Gastroesophageal sphincter (tissue), 4 donors: Measurements from ENCODE around the gene SLC49A3. TPM values are rescaled to one million over a fixed set of nuclear protein-coding genes. Genes with fewer than 3 reads are reported as not detected.

Experiments
- ATAC-seq: fragments of 150-250 bp; one replicate; pipeline ENCODE4 v1.9.1; 2016; ENCODE audit warnings: mild to moderate bottlenecking, moderate library complexity
- H3K27ac ChIP-seq, 4 donors: fragments of 200-600 bp; sonication (generic) in 3 of 4; 1 replicate in 3 of 4; 2 replicates in 1 of 4; pipeline ENCODE4 v1.5.1; 2016 to 2019
- H3K27me3 ChIP-seq: fragments of 200-600 bp; sonication (generic); one replicate; pipeline ENCODE4 v1.5.1; 2019
- H3K36me3 ChIP-seq, 2 donors: fragments of 200-600 bp; sonication (generic); one replicate each; pipeline ENCODE4 v1.5.1; 2019; ENCODE audit warnings: control low read depth in 1 of 2
- H3K4me1 ChIP-seq, 3 donors: fragments of 200-600 bp; sonication (generic); 1 replicate in 2 of 3; 2 replicates in 1 of 3; pipeline ENCODE4 v1.5.1; 2016 to 2019; ENCODE audit warnings: control low read depth in 2 of 3
- H3K4me3 ChIP-seq, 2 donors: fragments of 200-600 bp; sonication (generic); one replicate each; pipeline ENCODE4 v1.5.1; 2019; ENCODE audit warnings: mild to moderate bottlenecking in 1 of 2, moderate library complexity in 1 of 2
- H3K9me3 ChIP-seq, 3 donors: fragments of 200-600 bp; sonication (generic); one replicate each; pipeline ENCODE4 v1.5.1; 2017 to 2019; ENCODE audit warnings: control low read depth in 2 of 3
- CTCF ChIP-seq, 4 experiments: fragments of 200-600 bp in 2 of 4; fragments of 450-650 bp in 2 of 4; sonication (generic) in 1 of 4; IDR thresholded peaks; one replicate each; pipeline ENCODE4 v1.5.1; 2017 to 2019; ENCODE audit warnings: antibody characterized with exemption in 4 of 4, mild to moderate bottlenecking in 2 of 4, moderate library complexity in 2 of 4
- EP300 ChIP-seq: sonication (generic); formaldehyde crosslinking; IDR thresholded peaks from one replicate; pipeline ENCODE4 v1.6.1; 2017; ENCODE audit warnings: antibody characterized with exemption, mild to moderate bottlenecking
- POLR2A ChIP-seq, 2 donors: fragments of 450-650 bp; IDR thresholded peaks; one replicate each; pipeline ENCODE4 v1.6.1; 2017; ENCODE audit warnings: antibody characterized with exemption in 2 of 2, mild to moderate bottlenecking in 2 of 2, moderate library complexity in 1 of 2
- POLR2AphosphoS5 ChIP-seq: sonication (generic); formaldehyde crosslinking; IDR thresholded peaks from one replicate; pipeline ENCODE4 v1.6.1; 2017; ENCODE audit warnings: antibody characterized with exemption
- WGBS, 2 donors: methylation state at CpG; one replicate each; pipeline ENCODE4 v1.1.5; 2018; ENCODE audit warnings: low coverage in 1 of 2; 5-methylcytosine and 5-hydroxymethylcytosine counted together
- total RNA-seq, 4 donors: library from RNA; depleted of rRNA; stranded (reverse); fragments of >200 nt; gene quantifications; one replicate each; pipeline ENCODE4 v1.1.0, GENCODE V29; 2016

Gene SLC49A3
- total RNA-seq, 4 donors from 2014 or later = 5.2 to 8.7 (median 7.8) TPM

- no peaks in the 10 kb centered on the region for H3K9me3 ChIP-seq
- ATAC-seq = no peak
- no peak overlapping the region for H3K4me3 ChIP-seq
- no peak overlapping the region for H3K27ac ChIP-seq
- TF ChIP-seq POLR2A (IDR thresholded peaks at IDR 0.05) (no peak), CTCF (IDR thresholded peaks at IDR 0.05) (no peak), EP300 (no peak), POLR2AphosphoS5 (no peak)
- WGBS, 2 donors = 63% methylated on average over 2 of the region's 34 CpGs; no CpG with 5 or more reads in 1 of the 2 donors
- no peaks in the 10 kb centered on the region for H3K27me3 ChIP-seq
- peaks cover 0 to 18% of the 10 kb centered on the region in 2 donors for H3K36me3 ChIP-seq
- peaks cover 0 to 37% (median 0%) of the 10 kb centered on the region in 3 donors for H3K4me1 ChIP-seq
Measured at GRCh38 chr4:717601-718320, 28.8 kb upstream of the SLC49A3 start.

GRCh38 chr4:714087-714486 is 25.1 kb upstream of the SLC49A3 start:
- ATAC-seq = no peak
- no peak overlapping the region for H3K27ac ChIP-seq
- no peak overlapping the region for H3K4me3 ChIP-seq
- peaks cover 0 to 29% (median 0%) of the 10 kb centered on the region in 3 donors for H3K4me1 ChIP-seq
- H3K9me3 ChIP-seq = no peaks in the 10 kb centered on the region
- peaks cover 0 to 12% of the 10 kb centered on the region in 2 donors for H3K36me3 ChIP-seq
- no peaks in the 10 kb centered on the region for H3K27me3 ChIP-seq
- no peak for TF ChIP-seq POLR2A (IDR thresholded peaks at IDR 0.05)
- TF ChIP-seq EP300 = no peak
- TF ChIP-seq CTCF (IDR thresholded peaks at IDR 0.05) = no peak
- no peak for TF ChIP-seq POLR2AphosphoS5
- 90 to 98% methylated on average over 6 to 7 of the region's 18 CpGs for WGBS, 2 donors

GRCh38 chr4:712916-713632 is 24.1 kb upstream of the SLC49A3 start:
- Histone ChIP-seq H3K36me3 (peaks cover 0 to 12% of the 10 kb centered on the region in 2 donors), H3K4me3 (no peak overlapping the region), H3K4me1 (peaks cover 2 to 29% (median 5%) of the 10 kb centered on the region in 3 donors), H3K9me3 (no peaks in the 10 kb centered on the region), H3K27me3 (no peaks in the 10 kb centered on the region), H3K27ac (no peak overlapping the region)
- TF ChIP-seq CTCF (IDR thresholded peaks at IDR 0.05) (no peak), POLR2A (IDR thresholded peaks at IDR 0.05) (no peak), EP300 (no peak), POLR2AphosphoS5 (no peak)
- 88 to 94% methylated on average over 1 to 2 of the region's 9 CpGs for WGBS, 2 donors
- no peak for ATAC-seq

- H3K27me3 ChIP-seq = no peaks in the 10 kb centered on the region
- ATAC-seq = no peak
- no peaks in the 10 kb centered on the region for H3K9me3 ChIP-seq
- H3K36me3 ChIP-seq = peaks cover 0 to 12% of the 10 kb centered on the region in 2 donors
- no peak for TF ChIP-seq POLR2AphosphoS5
- no peak for TF ChIP-seq EP300
- no peak for TF ChIP-seq POLR2A (IDR thresholded peaks at IDR 0.05)
- TF ChIP-seq CTCF (IDR thresholded peaks at IDR 0.05) = no peak
- 45 to 68% methylated on average over 3 of the region's 3 CpGs for WGBS, 2 donors
- H3K4me3 ChIP-seq = no peak overlapping the region
- H3K4me1 ChIP-seq = peaks cover 7 to 31% (median 10%) of the 10 kb centered on the region in 3 donors
- no peak overlapping the region for H3K27ac ChIP-seq
Measured at GRCh38 chr4:712093-712492, 23.1 kb upstream of the SLC49A3 start.
